ENCODE measurements around the gene ATAD3C. TPM values are rescaled to one million over a fixed set of nuclear protein-coding genes. Genes with fewer than 3 reads are reported as not detected.
"Not testable (repeated sequence)": the region's sequence is repeated elsewhere in the genome, so short reads cannot be mapped to it uniquely, and the experiment has no call there.

The ATAD3C gene
- total RNA-seq, 2 donors from 2014 or later, result 1.1 to 1.9 TPM

- no peaks in the 10 kb centered on the region for H3K9me3 Mint-ChIP-seq
- DNase-seq (ENCODE audit: low spot score in 2 of 2) (no peak), ATAC-seq (no peak)
- H3K27ac Mint-ChIP-seq, result no peak overlapping the region
- H3K36me3 Mint-ChIP-seq, result no peaks in the 10 kb centered on the region
Measured at GRCh38 chr1:1415751-1416150, 33.7 kb upstream of the ATAD3C start.

- not testable (repeated sequence) for H3K36me3 Mint-ChIP-seq; DNase-seq (ENCODE audit: low spot score in 2 of 2); H3K9me3 Mint-ChIP-seq; ATAC-seq
- peak overlapping the region in 1 of 2 donors; percentile 78 for H3K27ac Mint-ChIP-seq
Measured at GRCh38 chr1:1417396-1417795, 32.1 kb upstream of the ATAD3C start.

GRCh38 chr1:1417825-1418463 lies 31.5 kb upstream of the ATAD3C start:
- not testable (repeated sequence) for H3K36me3 Mint-ChIP-seq; DNase-seq (ENCODE audit: low spot score in 2 of 2); H3K9me3 Mint-ChIP-seq
- peak overlapping the region in 1 of 2 donors; percentile 62 for H3K27ac Mint-ChIP-seq
- peak in 1 of 2 donors; percentile 58 for ATAC-seq

- H3K27ac Mint-ChIP-seq, result peak overlapping the region in 1 of 2 donors; percentile 62
- H3K9me3 Mint-ChIP-seq, result no peaks in the 10 kb centered on the region
- no peaks in the 10 kb centered on the region for H3K36me3 Mint-ChIP-seq
- DNase-seq (ENCODE audit: low spot score in 2 of 2), result no peak
- no peak for ATAC-seq
Measured at GRCh38 chr1:1418464-1419362, 30.8 kb upstream of the ATAD3C start.

DNA sequence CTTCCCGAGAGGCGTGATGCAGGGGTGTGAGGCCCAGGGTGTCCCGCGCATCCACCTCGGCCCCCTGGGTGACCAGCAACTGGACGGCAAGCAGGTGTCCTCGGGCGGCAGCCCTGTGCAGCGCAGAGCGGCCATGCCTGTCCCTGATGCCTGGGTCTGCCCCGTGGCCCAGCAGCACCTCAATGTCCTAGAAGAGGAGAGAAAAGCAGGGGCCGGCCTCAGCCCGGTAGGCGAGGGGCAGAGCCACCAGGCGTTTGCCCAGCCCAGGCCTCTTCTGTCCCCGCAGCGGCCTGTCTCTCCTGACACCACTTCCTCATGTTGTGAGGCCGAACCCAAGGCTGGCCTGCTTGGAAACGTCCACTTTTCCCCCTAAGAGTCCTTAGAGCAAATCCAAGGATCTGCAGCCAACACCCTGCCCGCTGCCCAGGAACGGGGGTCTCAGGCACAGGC lies 30.1 kb upstream of the ATAD3C start:
- no peaks in the 10 kb centered on the region for H3K36me3 Mint-ChIP-seq
- H3K27ac Mint-ChIP-seq, result no peak overlapping the region
- ATAC-seq (no peak), DNase-seq (ENCODE audit: low spot score in 2 of 2) (no peak)
- H3K9me3 Mint-ChIP-seq, result no peaks in the 10 kb centered on the region

DNA sequence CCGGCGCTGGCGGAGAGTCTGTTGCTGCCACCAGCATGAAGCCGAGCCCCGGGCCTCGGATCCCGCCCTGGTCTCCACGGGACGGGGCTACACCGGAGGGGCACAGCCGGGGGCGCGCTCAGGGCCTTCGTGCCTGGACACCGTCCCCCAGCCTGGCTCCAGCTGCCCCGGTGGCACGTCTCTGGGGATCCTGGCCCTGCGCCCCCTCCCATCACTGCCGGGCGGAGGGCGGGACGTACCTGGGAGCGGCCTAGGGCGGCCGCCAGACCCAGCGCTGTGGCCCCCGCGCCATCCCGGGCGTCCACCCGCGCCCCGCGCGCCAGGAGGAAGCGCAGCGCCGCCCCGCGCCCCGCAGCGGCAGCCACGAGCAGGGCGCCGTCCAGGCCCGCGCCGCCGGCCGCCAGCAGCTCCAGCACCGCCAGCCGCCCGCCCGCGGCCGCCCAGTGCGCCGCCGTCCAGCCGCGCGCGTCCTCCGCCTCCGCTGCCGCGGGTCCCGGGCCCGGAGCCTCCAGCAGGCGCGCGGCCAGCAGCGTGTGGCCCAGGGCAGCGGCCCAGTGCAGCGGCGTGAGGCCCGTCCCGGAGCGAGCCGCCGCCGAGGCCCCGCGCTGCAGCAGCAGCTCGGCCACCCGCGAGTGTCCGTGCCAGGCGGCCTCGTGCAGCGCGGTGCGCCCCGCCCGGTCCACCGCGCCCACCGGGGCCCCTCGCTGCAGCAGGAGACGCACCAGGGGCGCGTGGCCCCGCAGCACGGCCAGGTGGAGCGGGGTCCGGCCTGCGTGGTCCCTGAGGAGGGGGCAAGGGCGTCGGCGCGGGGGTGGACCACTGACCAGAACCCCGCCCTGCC lies 29.5 kb upstream of the ATAD3C start:
- DNase-seq (ENCODE audit: low spot score in 2 of 2) (no peak), ATAC-seq (peak; percentile 50 to 57)

DNA sequence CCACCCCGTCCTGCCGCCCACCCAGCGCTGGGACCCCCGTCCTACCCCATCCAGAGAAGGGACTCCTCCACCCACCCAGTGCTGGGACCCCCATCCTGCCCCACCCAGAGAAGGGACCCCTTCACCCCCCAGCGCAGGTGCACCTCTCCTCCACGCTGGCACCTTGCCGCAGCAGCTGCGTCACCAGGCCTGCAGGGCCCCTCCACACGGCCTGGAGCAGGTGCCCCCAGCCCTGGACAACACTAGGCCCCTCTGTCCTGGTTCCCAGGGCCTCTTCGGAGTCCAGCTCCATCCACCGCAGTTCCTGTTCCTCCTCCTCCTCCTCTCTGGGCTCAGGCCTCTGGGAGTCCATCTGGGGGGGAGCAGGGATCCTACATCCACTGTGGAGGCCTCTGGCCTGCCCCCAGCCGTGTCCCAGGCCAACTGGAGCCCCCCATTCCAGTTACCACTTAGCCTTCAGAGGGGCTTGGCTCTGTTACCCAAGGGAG lies 28.8 kb upstream of the ATAD3C start:
- Mint-ChIP-seq H3K27ac (no peak overlapping the region), H3K36me3 (no peaks in the 10 kb centered on the region), H3K9me3 (no peaks in the 10 kb centered on the region)
- ATAC-seq, result no peak
- DNase-seq (ENCODE audit: low spot score in 2 of 2), result no peak

More for the DNA sequence above, 29.5 kb upstream of the ATAD3C start:
- Mint-ChIP-seq H3K27ac (no peak overlapping the region), H3K9me3 (no peaks in the 10 kb centered on the region), H3K36me3 (no peaks in the 10 kb centered on the region)

DNA sequence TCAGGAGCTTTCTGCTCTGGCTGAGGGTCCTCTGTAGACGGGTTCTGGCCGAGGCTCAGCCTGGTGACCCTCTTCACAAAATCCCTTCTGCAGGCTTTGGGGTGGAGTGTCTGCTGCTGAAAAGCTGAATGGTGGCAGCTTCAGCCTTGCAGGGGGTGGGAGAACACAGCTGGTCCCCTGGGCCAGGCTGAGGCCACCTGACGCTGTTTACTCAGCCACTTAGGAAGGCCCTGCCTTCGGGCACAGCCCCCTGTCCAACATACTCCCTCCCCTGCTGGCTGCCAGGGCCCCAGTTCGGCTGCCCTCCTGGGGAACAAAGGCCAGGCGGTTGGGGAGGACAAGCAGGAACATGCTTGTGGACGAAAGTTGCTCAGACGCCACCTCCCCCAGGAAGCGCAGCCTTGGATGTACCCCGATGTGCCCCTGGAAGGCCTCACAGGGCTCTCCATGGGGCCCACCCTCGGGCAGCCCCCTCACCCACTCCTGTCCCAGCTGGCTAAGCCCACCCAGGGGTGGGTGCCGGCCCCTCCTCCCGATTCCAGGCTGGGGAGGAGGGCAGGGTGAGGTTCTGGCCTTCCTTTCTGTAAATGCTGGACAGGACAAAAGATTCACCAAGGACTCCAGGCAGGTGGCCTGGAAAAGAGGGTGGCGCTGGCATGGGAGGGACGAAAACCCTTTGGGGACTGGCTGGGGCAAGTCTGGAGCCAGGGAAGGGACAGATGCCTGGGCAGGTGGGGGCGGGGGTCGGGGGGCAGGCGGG lies 28.2 kb upstream of the ATAD3C start, which contains the start of gene ANKRD65:
ANKRD65 (minus strand) TSS at position 130 of the 760 bp plus-strand sequence. CDS start 271 bp downstream, outside the sequence.
- Mint-ChIP-seq H3K36me3 (no peaks in the 10 kb centered on the region), H3K9me3 (no peaks in the 10 kb centered on the region), H3K27ac (no peak within 1 kb of the TSS)
- no peak for ATAC-seq
- no peak for DNase-seq (ENCODE audit: low spot score in 2 of 2)

- ATAC-seq, result no peak
- DNase-seq (ENCODE audit: low spot score in 2 of 2), result no peak
- no peaks in the 10 kb centered on the region for H3K9me3 Mint-ChIP-seq
- no peak overlapping the region for H3K27ac Mint-ChIP-seq
- H3K36me3 Mint-ChIP-seq, result no peaks in the 10 kb centered on the region
Measured at GRCh38 chr1:1421907-1422464, 27.5 kb upstream of the ATAD3C start.

DNA sequence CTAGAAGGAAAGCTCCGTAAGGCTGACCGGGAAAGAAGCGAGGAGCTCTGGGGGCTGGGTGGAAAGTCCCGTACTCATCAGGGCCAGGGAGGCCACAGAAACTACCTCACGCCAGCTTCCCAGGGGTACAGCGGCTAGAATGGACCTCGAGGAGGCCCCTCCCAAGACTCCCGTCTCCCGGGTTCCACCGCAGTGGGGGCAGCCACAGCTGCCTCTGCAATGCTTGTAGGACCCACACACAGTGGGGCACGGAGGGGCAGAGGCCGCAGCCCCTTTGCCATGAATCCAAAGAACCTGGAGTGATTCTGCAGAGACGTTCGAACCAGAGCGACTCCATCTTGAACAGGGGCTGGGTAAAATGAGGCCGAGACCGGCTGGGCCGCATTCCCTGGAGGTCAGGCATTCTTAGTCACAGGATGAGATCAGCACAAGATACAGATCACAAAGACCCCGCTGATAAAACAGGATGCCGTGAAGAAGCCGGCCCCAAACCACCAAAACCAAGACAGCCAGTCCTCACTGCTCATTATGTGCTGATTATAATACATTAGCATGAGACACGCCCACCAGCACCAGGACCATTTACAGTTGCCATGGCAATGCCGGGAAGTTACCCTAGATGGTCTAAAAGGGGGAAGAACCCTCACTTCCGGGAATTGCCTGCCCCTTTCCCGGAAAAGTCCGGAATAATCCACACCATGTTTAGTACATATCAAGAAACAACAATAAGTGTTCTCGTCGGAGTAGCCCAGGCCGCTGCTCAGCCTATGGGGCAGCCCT lies 26.8 kb upstream of the ATAD3C start:
- no peaks in the 10 kb centered on the region for H3K9me3 Mint-ChIP-seq
- no peak overlapping the region for H3K27ac Mint-ChIP-seq

GRCh38 chr1:1423245-1423597 lies 26.3 kb upstream of the ATAD3C start:
- Mint-ChIP-seq H3K36me3 (no peaks in the 10 kb centered on the region), H3K9me3 (no peaks in the 10 kb centered on the region), H3K27ac (no peak overlapping the region)
- ATAC-seq (no peak), DNase-seq (ENCODE audit: low spot score in 2 of 2) (no peak)

More for the DNA sequence above, 26.8 kb upstream of the ATAD3C start:
- no peak for DNase-seq (ENCODE audit: low spot score in 2 of 2)
- ATAC-seq, result peak in 1 of 2 donors; percentile 37
- H3K36me3 Mint-ChIP-seq, result no peaks in the 10 kb centered on the region

DNA sequence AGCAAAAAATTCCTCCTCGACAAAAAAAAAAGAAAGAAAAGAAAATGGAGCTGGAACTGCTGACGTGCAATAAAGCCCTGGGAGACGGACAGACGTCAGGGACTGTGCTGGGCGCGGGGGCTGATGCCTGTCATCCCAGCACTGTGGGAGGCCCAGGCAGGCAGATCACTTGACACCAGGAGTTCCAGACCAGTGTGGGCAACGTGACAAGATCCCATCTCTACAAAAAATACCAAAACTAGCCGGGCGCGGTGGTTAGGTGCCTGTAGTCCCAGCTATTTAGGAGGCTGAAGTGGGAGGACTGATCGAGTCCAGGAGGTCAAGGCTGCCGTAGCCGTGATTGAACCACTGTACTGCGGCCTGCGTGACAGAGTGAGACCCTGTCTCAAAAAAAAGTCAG lies 24.8 kb upstream of the ATAD3C start:
- no peaks in the 10 kb centered on the region for H3K9me3 Mint-ChIP-seq
- no peak overlapping the region for H3K27ac Mint-ChIP-seq
- DNase-seq (ENCODE audit: low spot score in 2 of 2) (no peak), ATAC-seq (no peak)
- no peaks in the 10 kb centered on the region for H3K36me3 Mint-ChIP-seq

- DNase-seq (ENCODE audit: low spot score in 2 of 2) (no peak), ATAC-seq (no peak)
- H3K36me3 Mint-ChIP-seq, result no peaks in the 10 kb centered on the region
- no peaks in the 10 kb centered on the region for H3K9me3 Mint-ChIP-seq
- H3K27ac Mint-ChIP-seq, result no peak overlapping the region
Measured at GRCh38 chr1:1425426-1425752, 24.1 kb upstream of the ATAD3C start.

- Mint-ChIP-seq H3K36me3 (no peaks in the 10 kb centered on the region), H3K9me3 (no peaks in the 10 kb centered on the region), H3K27ac (no peak overlapping the region)
- DNase-seq (ENCODE audit: low spot score in 2 of 2), result no peak
- no peak for ATAC-seq
Measured at GRCh38 chr1:1425753-1426495, 23.6 kb upstream of the ATAD3C start.
